Thyroid gland (tissue), 4 donors: ENCODE measurements around the gene PMF1.

ENCODE experiments used
- POLR2A ChIP-seq, 2 donors: fragments of 450-650 bp; IDR thresholded peaks; one replicate each; pipeline ENCODE4 v1.6.1; 2017; ENCODE audit warnings: antibody characterized with exemption in 2 of 2, mild to moderate bottlenecking in 2 of 2, moderate library complexity in 1 of 2
- TF ChIP-seq, protein P1 (sequence below), 6 experiments: fragments of 200-600 bp in 3 of 6; fragments of 450-650 bp in 3 of 6; sonication (generic) in 3 of 6; IDR thresholded peaks; one replicate each; pipeline ENCODE4 v1.5.1; 2016 to 2019; ENCODE audit warnings: antibody characterized with exemption in 6 of 6, mild to moderate bottlenecking in 2 of 6, inconsistent platforms in 1 of 6, moderate library complexity in 1 of 6

DNA sequence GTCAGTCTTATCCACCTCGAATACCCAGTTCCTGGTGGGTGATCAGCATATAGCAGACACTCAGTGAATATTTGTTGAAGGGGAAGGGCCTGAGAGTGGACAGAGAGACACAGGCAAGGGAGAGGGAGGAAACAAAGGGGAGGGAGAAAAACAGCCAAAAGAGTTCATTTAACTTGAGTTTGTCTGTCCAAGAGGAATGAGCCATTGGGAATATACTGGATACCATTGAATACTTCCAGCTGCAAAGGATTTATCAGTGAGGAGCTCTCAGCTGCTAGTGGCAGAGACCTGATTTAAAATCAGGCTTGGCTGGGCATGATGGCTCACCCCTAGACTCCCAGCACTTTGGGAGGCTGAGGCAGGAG is 17.6 kb downstream of the PMF1 start:
- TF ChIP-seq, protein P1, sequence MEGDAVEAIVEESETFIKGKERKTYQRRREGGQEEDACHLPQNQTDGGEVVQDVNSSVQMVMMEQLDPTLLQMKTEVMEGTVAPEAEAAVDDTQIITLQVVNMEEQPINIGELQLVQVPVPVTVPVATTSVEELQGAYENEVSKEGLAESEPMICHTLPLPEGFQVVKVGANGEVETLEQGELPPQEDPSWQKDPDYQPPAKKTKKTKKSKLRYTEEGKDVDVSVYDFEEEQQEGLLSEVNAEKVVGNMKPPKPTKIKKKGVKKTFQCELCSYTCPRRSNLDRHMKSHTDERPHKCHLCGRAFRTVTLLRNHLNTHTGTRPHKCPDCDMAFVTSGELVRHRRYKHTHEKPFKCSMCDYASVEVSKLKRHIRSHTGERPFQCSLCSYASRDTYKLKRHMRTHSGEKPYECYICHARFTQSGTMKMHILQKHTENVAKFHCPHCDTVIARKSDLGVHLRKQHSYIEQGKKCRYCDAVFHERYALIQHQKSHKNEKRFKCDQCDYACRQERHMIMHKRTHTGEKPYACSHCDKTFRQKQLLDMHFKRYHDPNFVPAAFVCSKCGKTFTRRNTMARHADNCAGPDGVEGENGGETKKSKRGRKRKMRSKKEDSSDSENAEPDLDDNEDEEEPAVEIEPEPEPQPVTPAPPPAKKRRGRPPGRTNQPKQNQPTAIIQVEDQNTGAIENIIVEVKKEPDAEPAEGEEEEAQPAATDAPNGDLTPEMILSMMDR (IDR thresholded peaks at IDR 0.05), result no peak
- TF ChIP-seq POLR2A (IDR thresholded peaks at IDR 0.05), result no peak
